Stomach (tissue), 9 donors: Measurements from ENCODE around the gene SVOP. TPM values are rescaled to one million over a fixed set of nuclear protein-coding genes. Genes with fewer than 3 reads are reported as not detected.

Experiments used
- DNase-seq, 2 donors: peaks; one replicate each; pipeline versions ENCODE4 v3.0.0 to v3.0.0-alpha.2; 2013 to 2019
- H3K27ac ChIP-seq, 5 donors: fragments of 200-600 bp in 4 of 5; sonication (generic) in 4 of 5; one replicate each; pipeline ENCODE4 v1.5.1; 2013 to 2019; ENCODE audit warnings: mild to moderate bottlenecking in 1 of 5, moderate library complexity in 1 of 5
- H3K27me3 ChIP-seq, 3 donors: fragments of 200-600 bp; sonication (generic); one replicate each; pipeline ENCODE4 v1.5.1; 2017 to 2019; ENCODE audit warnings: mixed run types in 1 of 3
- H3K36me3 ChIP-seq, 4 donors: fragments of 200-600 bp; sonication (generic); 1 replicate in 3 of 4; 2 replicates in 1 of 4; pipeline ENCODE4 v1.5.1; 2016 to 2019
- H3K4me1 ChIP-seq, 4 donors: fragments of 200-600 bp; sonication (generic); one replicate each; pipeline ENCODE4 v1.5.1; 2016 to 2019
- H3K4me3 ChIP-seq, 4 donors: fragments of 200-600 bp; sonication (generic) in 3 of 4; one replicate each; pipeline ENCODE4 v1.5.1; 2016 to 2019; ENCODE audit warnings: mild to moderate bottlenecking in 1 of 4
- H3K9me3 ChIP-seq, 4 donors: fragments of 200-600 bp; sonication (generic); one replicate each; pipeline ENCODE4 v1.5.1; 2016 to 2019
- CTCF ChIP-seq, 7 experiments: fragments of 450-650 bp in 4 of 7; fragments of 200-600 bp in 3 of 7; sonication (generic) in 3 of 7; IDR thresholded peaks; one replicate each; pipeline ENCODE4 v1.5.1; 2016 to 2019; ENCODE audit warnings: antibody characterized with exemption in 7 of 7, control low read depth in 2 of 7, mild to moderate bottlenecking in 1 of 7
- EP300 ChIP-seq: sonication (generic); formaldehyde crosslinking; IDR thresholded peaks from one replicate; pipeline ENCODE4 v1.6.1; 2017; ENCODE audit warnings: antibody characterized with exemption
- POLR2A ChIP-seq, 4 donors: fragments of 450-650 bp; IDR thresholded peaks; one replicate each; pipeline ENCODE4 v1.6.1; 2016; ENCODE audit warnings: antibody characterized with exemption in 4 of 4, control low read depth in 2 of 4, mild to moderate bottlenecking in 1 of 4, moderate library complexity in 1 of 4
- POLR2AphosphoS5 ChIP-seq, 3 donors: sonication (generic); formaldehyde crosslinking; IDR thresholded peaks; one replicate each; pipeline ENCODE4 v1.6.1; 2016; ENCODE audit warnings: antibody characterized with exemption in 3 of 3
- WGBS, 5 donors: extraction: QIAGEN DNeasy Blood & Tissue Kit in 3 of 5; methylation state at CpG; one replicate each; pipeline versions ENCODE4 v1.1.5 to v1.1.7; 2013 to 2018; 5-methylcytosine and 5-hydroxymethylcytosine counted together
- intact Hi-C: fragments of 100-400 bp; cut with DNase I; formaldehyde crosslinking; loops from one replicate; pipeline ENCODE4 v1.15.1; 2023; ENCODE audit warnings: low total_unique reads
- polyA plus RNA-seq, 3 donors: library from polyadenylated mRNA; stranded (reverse); fragments of 200-250 nt; gene quantifications; one replicate each; pipeline ENCODE4 v1.2.3, GENCODE V29; 2013
- total RNA-seq, 5 donors: library from RNA; depleted of rRNA; stranded (reverse); fragments of >200 nt; gene quantifications; one replicate each; pipeline versions ENCODE4 v1.1.0 to v1.2.3, GENCODE V29; 2014 to 2016
- donor health status: healthy with polysubstance abuse.
- donor health status: Bipolar disorder and iron deficiency.
- donor health status: healthy.

SVOP gene
- total and polyA plus RNA-seq, 8 donors = 0.08 to 2.0 (median 0.37) TPM; not detected in 3

GRCh38 chr12:108910336-108910735 is 110.5 kb downstream of the SVOP start:
- Histone ChIP-seq H3K36me3 (no peaks in the 10 kb centered on the region), H3K4me1 (no peaks in the 10 kb centered on the region), H3K27me3 (no peaks in the 10 kb centered on the region), H3K9me3 (no peaks in the 10 kb centered on the region), H3K27ac (no peak overlapping the region), H3K4me3 (no peak overlapping the region)
- no peak for DNase-seq
- intact Hi-C loops = no loop called here
- TF ChIP-seq POLR2AphosphoS5 (IDR thresholded peaks at IDR 0.05) (no peak), CTCF (IDR thresholded peaks at IDR 0.05) (no peak), POLR2A (IDR thresholded peaks at IDR 0.05) (no peak), EP300 (no peak)
- WGBS, 5 donors = 78 to 88% (median 85%) methylated on average over 5 of the region's 5 CpGs

GRCh38 chr12:108907839-108908351 is 113.0 kb downstream of the SVOP start:
- Histone ChIP-seq H3K4me1 (no peaks in the 10 kb centered on the region), H3K4me3 (no peak overlapping the region), H3K9me3 (no peaks in the 10 kb centered on the region), H3K36me3 (no peaks in the 10 kb centered on the region), H3K27ac (no peak overlapping the region), H3K27me3 (no peaks in the 10 kb centered on the region)
- WGBS, 5 donors = 17 to 31% (median 19%) methylated on average over 2 of the region's 2 CpGs
- TF ChIP-seq CTCF (IDR thresholded peaks at IDR 0.05) = no peak
- TF ChIP-seq POLR2AphosphoS5 (IDR thresholded peaks at IDR 0.05) = no peak
- TF ChIP-seq EP300 = no peak
- TF ChIP-seq POLR2A (IDR thresholded peaks at IDR 0.05) = no peak
- DNase-seq = peak in 1 of 2 donors; percentile 16
- intact Hi-C loops = no loop called here

GRCh38 chr12:108906971-108907370 is 113.9 kb downstream of the SVOP start:
- Histone ChIP-seq H3K4me1 (no peaks in the 10 kb centered on the region), H3K36me3 (no peaks in the 10 kb centered on the region), H3K27ac (no peak overlapping the region), H3K9me3 (no peaks in the 10 kb centered on the region), H3K4me3 (no peak overlapping the region), H3K27me3 (no peaks in the 10 kb centered on the region)
- no peak for DNase-seq
- intact Hi-C loops = no loop called here
- 80 to 82% (median 80%) methylated on average over 2 of the region's 2 CpGs for WGBS, 5 donors
- TF ChIP-seq CTCF (IDR thresholded peaks at IDR 0.05) = no peak
- no peak for TF ChIP-seq EP300
- no peak for TF ChIP-seq POLR2AphosphoS5 (IDR thresholded peaks at IDR 0.05)
- TF ChIP-seq POLR2A (IDR thresholded peaks at IDR 0.05) = no peak

GRCh38 chr12:108905725-108906124 is 115.1 kb downstream of the SVOP start:
- Histone ChIP-seq H3K4me1 (no peaks in the 10 kb centered on the region), H3K27me3 (peaks cover 0 to 4% (median 0%) of the 10 kb centered on the region in 3 donors), H3K36me3 (no peaks in the 10 kb centered on the region), H3K4me3 (no peak overlapping the region), H3K27ac (peak overlapping the region in 1 of 5 donors; percentile 31), H3K9me3 (no peaks in the 10 kb centered on the region)
- TF ChIP-seq POLR2A (IDR thresholded peaks at IDR 0.05) (no peak), POLR2AphosphoS5 (IDR thresholded peaks at IDR 0.05) (no peak)
- WGBS, 5 donors = 75 to 86% (median 76%) methylated on average over 5 of the region's 5 CpGs
- no peak for DNase-seq
- intact Hi-C loops = no loop called here

GRCh38 chr12:108899145-108899544 is 121.7 kb downstream of the SVOP start:
- no peak for DNase-seq
- H3K36me3 ChIP-seq = no peaks in the 10 kb centered on the region
- H3K4me1 ChIP-seq = no peaks in the 10 kb centered on the region
- TF ChIP-seq POLR2A (IDR thresholded peaks at IDR 0.05) (no peak), POLR2AphosphoS5 (IDR thresholded peaks at IDR 0.05) (no peak), CTCF (IDR thresholded peaks at IDR 0.05) (no peak), EP300 (no peak)
- H3K27me3 ChIP-seq = peaks cover 0 to 11% (median 9%) of the 10 kb centered on the region in 3 donors
- H3K9me3 ChIP-seq = no peaks in the 10 kb centered on the region
- no peak overlapping the region for H3K4me3 ChIP-seq
- intact Hi-C loops = no loop called here
- WGBS, 5 donors = 84 to 89% (median 87%) methylated on average over 5 of the region's 5 CpGs
- no peak overlapping the region for H3K27ac ChIP-seq
